Gastrocnemius medialis (tissue), 4 donors: ENCODE data around the gene IGLL1.
"Not testable (repeated sequence)": the region's sequence is repeated elsewhere in the genome, so short reads cannot be mapped to it uniquely, and the experiment has no call there.

ENCODE experiments used
- CTCF ChIP-seq, 5 experiments: fragments of 450-650 bp in 3 of 5; fragments of 200-600 bp in 2 of 5; sonication (generic) in 2 of 5; IDR thresholded peaks in 4 of 5; conservative IDR thresholded peaks in 1 of 5; 1 replicate in 4 of 5; 2 replicates in 1 of 5; pipeline ENCODE4 v1.5.1; 2016 to 2019; ENCODE audit warnings: antibody characterized with exemption in 5 of 5, mild to moderate bottlenecking in 3 of 5, moderate library complexity in 3 of 5
- POLR2A ChIP-seq, 2 donors: fragments of 450-650 bp; IDR thresholded peaks; one replicate each; pipeline ENCODE4 v1.6.1; 2017; ENCODE audit warnings: antibody characterized with exemption in 2 of 2, mild to moderate bottlenecking in 2 of 2, moderate library complexity in 2 of 2

GRCh38 chr22:23537830-23538695 lies 42.0 kb downstream of the IGLL1 start:
- TF ChIP-seq CTCF (IDR thresholded peaks at IDR 0.05 in 4 of 5, conservative IDR thresholded peaks at IDR 0.05 in 1 of 5); POLR2A (IDR thresholded peaks at IDR 0.05): not testable (repeated sequence)
